GM21576 (cell line): ENCODE measurements around the gene ASB2.
A peak's percentile ranks its signal among the peaks of the same experiment; 100 is the strongest.

Experiments used
- ATAC-seq: cut with Tn5 transposase; IDR thresholded peaks from one replicate; pipeline ENCODE4 v1.9.1; 2021; ENCODE audit warnings: mild to moderate bottlenecking, moderate library complexity; ENCODE audit not compliant: unreplicated experiment

Gene ASB2

DNA sequence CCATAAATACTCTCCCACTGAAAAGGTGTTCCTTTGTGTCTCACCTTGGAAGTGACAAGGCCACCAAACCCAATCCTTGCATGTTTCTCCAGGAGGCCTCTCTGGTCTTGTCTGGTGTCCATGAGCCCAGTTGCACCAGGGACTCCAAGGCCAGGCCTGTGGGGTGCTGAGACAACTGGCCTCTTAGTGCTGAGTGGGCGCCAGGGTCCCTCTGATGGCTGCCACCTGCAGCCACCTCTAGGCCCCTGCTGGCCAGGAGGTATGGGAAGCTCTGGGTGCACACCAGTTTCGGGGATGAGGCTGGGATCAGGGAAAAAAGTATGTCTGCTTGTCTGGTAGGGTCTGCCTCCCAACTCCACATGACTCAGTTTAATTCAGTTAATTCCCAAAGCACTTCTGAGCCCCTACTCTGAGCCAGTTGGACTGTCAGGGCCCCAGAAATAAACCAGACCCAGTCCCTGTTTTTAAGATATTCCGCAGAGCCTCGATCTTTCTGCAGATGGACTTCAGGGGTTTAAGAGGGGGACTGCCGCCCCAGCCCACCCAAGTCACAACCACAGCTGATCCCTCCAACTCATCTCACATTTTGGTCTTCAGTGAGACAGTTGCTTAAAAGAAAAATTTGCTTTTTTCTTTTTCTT is 64.3 kb downstream of the ASB2 start:
- ATAC-seq = no peak

DNA sequence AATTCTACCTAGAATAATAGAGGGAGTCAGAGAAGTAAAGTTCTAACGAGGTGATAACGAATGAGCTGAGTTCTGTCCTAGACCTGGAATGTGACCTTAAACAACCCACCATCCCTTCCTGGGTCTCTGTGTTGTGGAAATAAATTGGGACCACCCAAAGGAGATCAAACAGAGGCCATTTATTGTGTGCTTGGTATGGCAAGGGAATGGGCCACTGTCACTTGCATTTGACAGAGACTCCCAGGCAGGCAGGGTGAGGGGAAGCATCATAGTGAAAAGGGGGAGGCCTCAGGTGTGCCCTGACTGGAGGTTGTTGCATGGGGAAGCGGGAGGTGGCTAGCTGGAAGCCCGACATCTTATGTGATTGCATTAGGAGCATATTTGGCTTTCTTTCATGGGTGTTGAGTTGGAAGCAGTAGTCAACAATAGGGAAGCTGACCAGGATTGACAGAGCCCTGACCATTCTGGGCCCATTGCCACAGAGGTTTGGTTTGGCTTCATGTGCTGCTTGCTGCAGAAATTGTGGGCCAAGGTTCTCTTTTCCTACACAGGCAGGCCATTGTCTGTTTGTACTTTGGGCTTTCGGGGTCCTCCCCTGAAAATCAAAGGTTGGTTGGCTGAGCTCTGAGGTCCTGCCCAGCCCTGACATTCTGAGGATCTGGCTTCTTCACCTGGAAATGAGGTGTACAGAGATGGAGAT is 66.8 kb downstream of the ASB2 start:
- no peak for ATAC-seq

DNA sequence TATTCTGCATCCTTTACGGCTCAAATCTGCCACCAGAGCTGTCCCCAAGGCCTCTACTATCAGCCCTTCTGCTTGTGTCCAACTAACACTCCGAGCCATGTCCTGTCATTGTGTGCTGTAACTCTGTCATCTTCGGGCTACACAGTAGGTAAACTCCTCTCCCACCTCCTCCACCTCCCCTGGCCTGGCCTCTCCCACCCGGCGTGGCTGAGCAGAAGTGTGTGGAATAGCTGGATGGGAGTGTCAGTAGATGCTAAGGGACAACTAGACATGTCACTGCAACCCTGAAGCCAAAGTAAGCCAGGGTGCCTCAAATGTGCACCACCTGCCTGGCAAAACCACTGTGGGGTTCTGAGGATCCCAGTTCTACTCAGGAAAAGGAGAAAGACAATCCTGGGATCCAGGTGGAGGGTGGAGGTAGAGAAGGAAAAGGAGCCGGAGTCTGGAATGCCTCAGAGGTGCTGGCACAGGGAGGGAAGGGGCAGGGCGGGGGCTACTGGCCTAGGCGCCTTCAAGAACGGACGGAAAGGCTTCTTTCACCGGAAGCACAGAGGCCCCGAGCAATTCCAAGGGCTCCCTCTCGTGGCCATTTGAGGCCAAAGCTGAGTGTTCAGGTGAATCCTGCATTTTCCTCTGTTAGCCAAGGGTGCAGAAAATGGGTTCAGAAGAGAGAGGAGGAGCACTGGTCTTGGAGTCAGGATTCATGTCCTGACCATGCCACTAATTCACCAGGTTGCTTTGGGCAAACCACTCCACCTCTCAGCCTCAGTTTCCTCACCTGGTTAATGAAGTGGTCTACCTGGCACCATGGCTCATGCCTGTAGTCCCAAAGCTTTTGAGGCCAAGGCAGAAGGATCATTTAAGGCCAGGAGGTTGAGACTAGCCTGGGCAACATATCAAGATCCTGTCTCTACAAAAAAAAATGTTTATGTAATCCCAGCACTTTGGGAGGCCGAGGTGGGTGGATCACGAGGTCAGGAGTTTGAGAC is 69.7 kb downstream of the ASB2 start:
- ATAC-seq = peak; percentile 72

DNA sequence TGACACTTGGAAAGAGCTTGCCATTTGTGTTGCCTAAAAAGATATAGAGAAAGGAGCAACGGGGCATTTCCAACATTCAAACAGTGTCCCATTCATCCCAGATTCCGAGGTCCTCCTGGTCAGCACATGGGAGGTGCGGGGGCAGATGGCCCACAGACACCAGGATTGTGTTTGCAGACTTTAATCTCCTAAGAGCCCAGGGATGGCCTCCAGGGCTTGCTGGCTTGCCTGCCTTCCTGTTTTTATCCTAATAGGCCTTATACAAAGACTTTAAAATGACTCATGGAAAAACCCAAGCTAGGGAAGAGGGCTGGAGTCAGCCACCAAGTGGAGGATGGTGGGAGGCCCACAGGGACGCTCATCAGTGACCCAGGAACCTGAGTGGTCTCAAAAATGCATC is 70.7 kb downstream of the ASB2 start:
- ATAC-seq = no peak

DNA sequence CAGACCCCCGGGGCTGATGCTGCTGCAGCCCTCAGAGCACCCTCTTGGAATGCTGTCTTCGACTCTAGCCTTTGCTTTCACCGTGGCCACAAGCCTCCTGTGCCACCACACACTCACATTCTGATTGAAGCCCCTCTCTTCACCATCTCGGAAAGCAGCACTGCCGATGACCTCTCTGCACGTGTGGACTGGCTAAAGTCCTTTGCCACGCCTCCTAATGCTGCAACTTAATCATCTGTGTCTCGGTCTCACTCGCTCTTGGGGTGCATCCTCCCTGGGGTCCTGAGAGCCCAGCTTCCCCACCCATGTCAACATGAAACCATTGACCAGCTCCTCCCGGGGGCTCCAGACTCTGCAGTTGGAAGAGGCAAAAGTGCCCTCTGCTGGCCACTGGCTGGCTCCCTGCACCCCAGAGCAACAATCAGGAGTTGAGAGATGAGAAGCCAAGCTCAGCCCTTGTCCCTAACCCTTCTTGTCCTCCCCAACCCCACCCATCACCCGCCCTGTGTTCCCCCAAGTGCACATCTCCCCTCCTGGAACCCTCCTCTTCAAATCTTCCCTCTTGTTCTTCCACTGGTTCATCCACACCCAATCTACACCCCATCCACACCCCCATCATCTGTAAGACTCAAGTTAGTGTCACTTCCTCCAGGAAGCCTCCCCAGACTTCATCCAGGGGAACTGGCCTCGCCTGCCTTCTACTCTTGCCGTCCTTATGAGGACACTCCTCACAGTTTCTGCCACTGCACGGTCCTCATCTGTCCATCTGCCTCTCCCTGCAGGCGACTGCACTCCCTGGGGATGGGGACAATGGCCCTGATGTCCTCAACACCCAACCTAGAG is 72.8 kb downstream of the ASB2 start:
- no peak for ATAC-seq

DNA sequence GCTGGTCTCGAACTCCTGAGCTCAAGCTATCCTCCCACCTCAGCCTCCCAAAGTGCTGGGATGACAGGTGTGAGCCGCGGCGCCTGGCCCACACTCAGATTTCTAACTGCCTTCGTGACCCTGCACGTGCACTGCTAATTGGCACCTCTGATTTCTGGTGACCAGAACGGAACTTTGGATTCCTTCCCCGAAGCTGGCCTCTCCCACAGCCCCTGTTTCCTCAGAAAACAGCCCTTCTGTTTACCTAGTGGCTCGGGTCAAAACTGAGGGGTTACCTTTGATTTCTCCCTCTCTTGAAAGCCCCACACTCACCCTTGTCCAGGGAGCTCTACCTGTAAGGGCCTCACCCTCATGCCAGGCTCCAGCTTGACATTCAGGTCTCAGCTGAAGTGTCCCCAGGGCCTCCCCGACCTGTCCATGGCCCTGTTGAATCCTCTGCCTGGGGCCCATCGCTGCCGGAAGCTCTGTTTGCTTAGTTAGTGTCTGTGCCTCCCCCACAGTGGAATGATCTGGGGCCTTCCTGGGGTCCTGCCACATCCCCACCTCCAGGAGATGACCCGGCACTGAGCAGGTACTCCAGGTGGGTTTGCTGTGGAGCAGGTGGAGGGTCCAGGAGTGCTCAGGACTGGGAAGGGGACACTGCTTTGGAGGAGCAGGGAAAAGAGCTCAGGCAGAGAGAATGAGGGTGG is 73.6 kb downstream of the ASB2 start:
- no peak for ATAC-seq

DNA sequence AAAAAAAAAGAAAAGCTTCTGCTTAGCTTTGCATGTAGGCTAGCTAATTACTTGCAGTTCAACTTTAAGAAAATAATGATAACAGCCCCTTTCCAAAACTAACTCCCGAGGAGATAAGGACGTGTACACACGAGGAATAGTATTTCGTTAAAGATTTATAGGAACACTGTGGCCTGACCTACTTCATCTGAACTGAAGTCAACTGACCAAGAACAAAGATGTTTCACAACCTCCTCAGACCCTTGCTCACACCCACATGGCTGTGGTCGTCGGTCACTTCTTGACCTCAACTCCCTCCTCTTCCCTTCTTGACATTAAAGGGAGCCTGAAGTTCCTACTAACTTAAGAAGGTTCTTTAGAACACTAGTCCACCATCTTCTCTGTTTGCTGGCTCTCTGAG is 74.6 kb downstream of the ASB2 start:
- no peak for ATAC-seq

DNA sequence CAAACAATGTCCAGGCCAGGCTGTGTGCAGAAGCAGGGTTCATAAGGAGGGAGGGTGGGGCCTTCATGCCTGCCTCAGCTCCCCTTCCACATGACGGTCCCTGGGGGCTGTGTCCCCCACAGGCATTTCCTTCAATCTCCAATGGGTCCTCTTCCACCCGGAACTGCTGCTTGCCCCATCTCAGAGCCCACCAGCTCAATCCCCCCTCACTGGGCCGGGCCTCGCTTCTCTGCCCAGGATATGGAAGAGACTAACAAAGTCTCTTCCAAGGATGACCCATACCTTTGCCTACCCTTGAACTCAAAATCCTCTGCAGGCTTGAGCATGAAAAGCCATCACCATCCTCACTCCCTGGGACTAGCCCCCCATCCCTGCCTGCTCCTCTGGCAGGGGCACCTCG is 77.6 kb downstream of the ASB2 start:
- no peak for ATAC-seq

DNA sequence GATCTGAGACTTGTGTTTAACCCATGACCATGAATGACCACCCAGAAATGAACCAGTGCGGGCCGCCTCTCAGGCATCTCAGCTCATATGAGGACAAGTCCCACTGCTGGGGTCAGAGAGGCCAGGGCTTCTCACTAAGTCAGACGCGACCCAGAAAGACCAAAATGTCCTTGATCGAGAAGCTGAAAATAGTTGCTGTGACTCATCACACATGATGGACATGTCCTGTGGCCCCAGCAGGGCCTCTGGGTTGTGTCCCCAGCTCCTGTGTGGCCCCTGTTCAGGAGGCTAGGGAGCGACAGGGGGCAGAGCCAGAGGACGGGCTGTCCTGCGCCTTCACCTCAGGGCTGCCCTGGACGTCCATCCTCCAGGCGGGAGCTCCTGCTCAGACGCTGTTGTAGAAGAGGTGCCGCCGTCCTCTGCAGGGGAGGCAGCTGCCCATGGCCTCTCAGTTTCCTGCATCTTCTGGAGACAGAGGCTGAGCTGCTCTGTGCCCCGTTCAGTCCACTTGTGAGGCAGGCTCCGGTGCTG is 78.2 kb downstream of the ASB2 start:
- ATAC-seq = no peak

DNA sequence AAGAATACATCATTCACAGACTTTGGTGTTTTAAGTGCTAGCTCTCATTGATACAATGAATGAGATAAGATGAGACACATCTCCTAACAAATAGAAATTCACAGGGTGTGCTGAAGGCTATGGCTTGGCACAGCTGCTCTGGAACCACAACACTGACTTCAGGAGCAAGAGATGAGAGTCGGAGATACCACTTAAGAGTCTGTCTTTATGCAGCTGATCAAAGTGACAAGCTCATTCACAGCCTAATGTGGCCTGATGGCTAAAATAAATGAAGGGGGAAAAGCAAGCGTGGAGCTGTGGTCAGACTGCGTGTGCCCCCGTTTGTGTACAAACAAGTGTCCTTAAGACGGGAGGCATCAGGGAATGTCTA is 78.9 kb downstream of the ASB2 start:
- no peak for ATAC-seq

DNA sequence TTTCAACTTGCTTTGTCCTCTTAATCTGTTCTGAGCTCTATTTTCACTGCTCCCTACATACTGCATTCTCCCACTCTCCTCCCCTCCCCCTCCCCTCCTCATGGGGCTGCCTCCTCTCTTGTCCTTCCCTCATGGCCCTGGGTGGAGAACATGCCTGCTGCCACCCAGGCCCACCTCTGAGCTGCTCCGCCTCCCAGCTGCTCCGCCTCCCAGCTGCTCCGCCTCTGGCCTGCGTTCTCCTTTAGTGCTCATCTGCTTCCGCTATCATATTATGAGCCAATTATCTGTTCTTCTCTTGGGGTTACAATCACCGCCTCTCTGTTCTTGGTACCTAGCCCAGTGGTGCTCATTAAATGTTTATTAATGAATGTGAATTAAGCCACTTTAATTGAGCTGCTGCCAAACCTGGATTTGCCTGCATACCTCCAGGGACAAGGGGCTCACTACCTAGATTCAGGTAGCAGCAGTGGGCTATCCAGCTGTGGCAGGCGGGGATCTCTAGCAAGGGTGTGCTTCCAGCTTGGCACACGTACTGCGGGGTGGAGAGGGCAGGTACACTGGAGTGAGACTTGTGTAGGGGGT is 81.3 kb downstream of the ASB2 start:
- ATAC-seq = no peak

DNA sequence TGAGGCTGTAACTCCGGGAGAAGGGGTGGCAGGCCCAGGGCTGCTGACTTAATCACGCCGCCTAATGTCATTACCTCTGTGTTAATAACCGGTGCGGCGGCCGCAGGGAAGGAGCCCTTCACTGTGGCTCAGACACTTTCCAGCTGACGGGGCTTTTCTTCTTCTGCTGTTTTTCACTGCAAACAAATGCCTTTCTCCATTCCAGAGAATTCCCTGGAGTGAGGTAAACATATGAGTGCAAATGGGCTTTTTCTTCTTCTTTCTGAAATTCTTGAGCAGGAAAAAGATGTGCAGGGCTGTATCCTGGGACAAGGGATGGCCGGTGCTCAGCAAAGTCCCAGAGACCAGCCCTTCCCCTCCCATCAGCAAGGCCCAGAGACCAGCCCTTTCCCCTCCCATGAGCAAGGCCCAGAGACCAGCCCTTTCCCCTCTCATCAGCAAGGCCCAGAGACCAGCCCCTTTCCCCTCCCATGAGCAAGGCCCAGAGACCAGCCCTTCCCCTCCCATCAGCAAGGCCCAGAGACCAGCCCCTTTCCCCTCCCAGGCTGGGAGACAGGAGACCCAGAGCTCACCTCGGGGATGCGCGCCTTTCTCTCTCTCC is 82.6 kb downstream of the ASB2 start:
- ATAC-seq = no peak

DNA sequence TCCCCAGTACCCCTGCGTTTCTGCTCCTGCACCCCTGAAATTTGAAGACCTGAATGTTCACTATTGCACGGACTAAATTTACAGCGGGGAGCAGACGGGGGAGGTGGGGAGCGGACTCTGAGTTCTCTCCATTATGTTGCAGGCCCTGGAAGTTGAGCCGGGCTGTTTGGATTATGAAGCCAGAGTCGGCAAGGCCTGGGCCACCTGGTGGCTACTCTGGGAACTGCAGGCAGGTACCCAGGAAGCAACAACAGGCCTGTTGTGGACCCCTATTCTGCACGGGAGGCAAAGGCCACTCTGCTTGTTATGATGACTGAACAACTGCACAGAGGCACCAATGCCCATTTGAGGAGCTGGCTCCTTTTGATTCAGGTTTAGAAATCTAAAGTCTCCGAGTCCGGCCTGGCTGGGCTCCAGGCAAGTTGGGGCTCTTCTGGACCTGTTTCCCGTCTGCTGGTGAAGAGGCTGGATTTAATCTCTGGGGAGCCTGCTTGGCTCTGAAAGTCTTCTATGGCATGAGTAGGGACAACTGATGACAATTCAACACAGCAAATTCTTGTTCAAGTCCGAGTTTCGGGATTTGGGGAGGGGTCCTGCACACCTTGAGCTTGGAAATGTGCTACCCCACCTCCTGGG is 83.3 kb downstream of the ASB2 start:
- ATAC-seq = no peak

DNA sequence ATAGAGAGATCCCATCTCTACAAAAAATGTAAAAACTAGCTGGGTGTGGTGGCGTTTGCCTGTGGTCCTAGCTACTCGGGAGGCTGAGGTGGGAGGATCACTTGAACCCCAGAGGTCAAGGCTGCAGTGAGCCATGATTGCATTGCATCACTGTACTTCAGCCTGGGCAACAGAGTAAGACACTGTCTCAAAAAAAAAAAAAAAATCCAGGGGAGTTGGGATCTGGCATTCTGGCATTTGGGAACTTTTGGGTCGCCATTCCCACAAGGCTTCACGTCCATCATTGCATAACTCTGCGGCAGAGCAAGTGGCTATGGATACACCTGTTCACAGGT is 83.9 kb downstream of the ASB2 start:
- ATAC-seq = no peak

DNA sequence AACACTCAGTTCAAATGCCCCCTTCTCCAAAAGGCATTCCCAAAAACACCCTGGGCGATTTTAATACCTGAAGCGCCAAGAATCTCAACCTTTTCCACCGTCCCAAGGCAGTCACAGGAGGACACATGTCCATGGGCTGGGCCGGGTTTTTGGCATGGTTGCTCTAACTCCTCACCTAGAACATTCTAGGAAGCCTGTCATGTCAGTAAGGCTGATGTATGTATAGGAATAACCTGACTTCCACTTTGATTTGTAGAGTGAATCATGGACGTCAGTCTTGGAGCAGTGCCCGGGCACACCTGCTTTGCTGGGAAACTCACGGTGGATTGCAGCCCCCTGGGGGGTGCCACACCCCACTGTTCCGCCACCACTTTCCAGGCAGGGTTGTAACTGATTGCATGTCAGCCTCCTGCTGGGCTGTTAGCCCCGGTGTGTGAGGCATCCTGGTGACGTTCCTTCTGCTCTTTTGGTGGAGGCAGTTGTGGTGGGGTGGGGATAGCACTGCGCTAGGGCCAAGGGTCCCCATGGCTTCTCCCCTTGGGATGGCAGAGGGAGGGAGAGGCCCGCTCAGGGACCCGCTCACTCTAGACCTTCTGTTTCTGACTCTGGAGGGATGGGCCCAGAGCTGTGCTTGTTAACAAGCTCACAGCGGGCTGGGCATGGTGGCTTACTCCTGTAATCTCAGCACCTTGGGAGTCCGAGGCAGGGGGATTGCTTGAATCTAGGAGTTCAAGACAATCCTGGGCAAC is 84.4 kb downstream of the ASB2 start:
- no peak for ATAC-seq

DNA sequence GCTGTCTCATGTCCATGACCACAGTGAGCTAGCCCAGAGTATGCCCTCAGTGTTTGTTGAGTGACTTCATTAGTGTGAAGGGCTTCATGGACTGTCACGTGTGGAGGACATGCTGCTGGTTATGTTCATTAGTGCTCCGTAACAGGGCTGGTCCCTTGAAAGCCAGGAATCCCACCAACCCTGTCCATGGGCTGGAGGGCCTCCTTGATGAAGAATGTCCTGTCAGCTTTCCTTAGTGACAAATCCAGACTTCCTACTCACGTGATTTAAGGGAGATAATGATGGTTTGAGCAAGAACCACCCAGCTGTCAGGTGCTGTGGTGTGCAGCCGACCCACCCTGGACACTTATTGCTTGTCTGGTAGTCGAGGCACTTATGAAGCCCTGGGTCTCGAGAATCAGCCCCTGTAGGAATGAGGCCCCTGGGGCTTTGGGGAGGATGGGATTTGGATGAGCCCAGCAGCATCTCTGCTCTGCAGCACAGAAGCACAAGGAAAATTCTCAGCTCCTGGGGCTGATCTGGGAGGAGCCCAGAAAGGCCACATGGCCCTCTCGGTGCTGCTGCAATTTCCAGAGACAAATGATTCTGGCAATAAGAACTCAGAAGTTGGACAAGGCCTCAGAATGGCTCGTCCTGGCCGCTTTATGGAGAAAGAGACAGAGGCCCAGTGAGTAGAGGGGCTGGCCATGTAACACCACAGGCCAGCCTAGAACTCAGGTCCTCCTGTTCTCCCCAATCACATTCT is 86.5 kb downstream of the ASB2 start:
- ATAC-seq = no peak

DNA sequence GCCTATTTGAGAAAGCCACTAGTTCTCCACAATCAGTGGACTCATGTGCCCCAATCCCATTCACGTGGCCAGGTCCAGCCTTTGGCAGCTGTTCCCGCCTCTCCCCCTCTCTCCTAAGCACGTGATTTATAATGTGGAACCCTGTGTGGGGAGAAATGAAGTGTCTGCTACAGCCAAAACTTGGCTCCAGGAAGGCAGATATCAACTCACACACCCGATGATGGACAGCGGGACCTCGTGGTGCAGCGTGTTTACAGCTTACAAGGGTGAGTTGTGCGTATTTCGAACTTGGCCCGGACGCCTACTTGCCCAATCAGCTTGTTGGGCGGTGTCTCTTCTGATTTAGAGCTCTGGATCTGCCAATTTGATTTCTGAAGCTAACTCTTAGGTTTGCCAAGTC is 87.4 kb downstream of the ASB2 start:
- ATAC-seq = no peak

DNA sequence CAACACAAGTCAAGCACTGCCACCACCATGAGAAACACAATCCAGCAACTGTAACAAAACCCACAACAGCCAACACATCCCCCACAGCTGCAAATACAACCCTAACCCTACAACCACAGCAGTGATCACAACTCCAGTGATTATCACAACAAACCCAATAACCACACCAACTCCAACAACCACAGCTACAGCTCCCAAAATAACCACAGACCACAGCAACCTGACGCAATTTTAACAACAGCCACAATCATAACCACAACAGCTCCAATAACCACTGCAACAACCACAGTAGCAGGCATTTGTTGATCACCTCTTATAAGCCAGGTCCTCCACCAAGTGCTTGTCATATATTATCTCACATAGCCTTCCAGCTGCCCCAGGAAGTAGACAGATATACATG is 91.4 kb downstream of the ASB2 start:
- ATAC-seq = no peak
